Astrocyte of the spinal cord (primary cell): ENCODE results near the gene CHRNA4.

Experiments used
- DNase-seq: peaks from one replicate; pipeline ENCODE4 v3.0.0; 2011; ENCODE audit warnings: low read depth, low spot score
- H3K4me3 ChIP-seq: 2 replicates; pipeline ENCODE4 v1.5.1; 2011; ENCODE audit warnings: low read depth, mild to moderate bottlenecking, low read length, moderate library complexity
- in situ Hi-C: cut with HindIII; loops from 2 replicates; pipeline ENCODE4 v1.10.0; 2017; ENCODE audit warnings: low sequenced_read_pairs
- TF ChIP-seq, protein P1 (sequence below): IDR thresholded peaks from 2 replicates; pipeline ENCODE4 v1.5.1; 2012; ENCODE audit warnings: low read depth, mild to moderate bottlenecking, low read length, inconsistent platforms

CHRNA4 gene

DNA sequence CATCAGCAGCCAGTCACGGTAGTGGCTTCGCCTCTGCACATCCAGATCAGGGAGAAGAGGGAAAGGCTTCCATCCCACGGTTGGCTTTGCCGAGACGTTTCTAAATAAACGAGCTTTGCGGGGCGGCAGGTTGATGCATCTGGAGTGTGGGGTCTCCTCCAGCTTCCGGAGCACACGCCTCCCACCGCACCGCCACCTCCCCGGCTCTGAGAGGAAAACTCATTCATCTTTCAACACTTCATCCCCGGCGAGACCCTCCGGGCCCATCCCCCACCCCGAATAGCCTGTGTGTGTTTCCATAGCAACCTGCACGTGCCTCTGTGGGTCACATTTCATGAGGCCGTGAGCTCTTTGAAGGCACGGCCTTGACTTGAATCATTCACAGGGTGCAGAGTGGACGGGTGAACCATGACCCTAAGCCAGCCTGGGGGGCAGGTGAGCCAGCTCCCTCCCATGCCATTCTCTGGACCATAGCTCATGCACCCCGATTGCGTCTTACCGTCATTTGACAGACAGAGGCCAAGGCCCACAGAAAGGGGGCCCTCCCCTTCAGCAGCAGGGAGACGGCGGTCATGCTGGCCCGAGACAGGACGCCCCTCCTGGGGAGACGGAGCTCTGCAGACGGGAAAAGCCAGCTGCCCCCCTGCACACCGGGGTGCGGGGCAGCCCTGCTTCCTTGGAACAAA is 16.2 kb upstream of the CHRNA4 start:
- in situ Hi-C loops: no loop called here
- TF ChIP-seq, protein P1, sequence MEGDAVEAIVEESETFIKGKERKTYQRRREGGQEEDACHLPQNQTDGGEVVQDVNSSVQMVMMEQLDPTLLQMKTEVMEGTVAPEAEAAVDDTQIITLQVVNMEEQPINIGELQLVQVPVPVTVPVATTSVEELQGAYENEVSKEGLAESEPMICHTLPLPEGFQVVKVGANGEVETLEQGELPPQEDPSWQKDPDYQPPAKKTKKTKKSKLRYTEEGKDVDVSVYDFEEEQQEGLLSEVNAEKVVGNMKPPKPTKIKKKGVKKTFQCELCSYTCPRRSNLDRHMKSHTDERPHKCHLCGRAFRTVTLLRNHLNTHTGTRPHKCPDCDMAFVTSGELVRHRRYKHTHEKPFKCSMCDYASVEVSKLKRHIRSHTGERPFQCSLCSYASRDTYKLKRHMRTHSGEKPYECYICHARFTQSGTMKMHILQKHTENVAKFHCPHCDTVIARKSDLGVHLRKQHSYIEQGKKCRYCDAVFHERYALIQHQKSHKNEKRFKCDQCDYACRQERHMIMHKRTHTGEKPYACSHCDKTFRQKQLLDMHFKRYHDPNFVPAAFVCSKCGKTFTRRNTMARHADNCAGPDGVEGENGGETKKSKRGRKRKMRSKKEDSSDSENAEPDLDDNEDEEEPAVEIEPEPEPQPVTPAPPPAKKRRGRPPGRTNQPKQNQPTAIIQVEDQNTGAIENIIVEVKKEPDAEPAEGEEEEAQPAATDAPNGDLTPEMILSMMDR: no peak
- H3K4me3 ChIP-seq: no peak overlapping the region
- DNase-seq: no peak

DNA sequence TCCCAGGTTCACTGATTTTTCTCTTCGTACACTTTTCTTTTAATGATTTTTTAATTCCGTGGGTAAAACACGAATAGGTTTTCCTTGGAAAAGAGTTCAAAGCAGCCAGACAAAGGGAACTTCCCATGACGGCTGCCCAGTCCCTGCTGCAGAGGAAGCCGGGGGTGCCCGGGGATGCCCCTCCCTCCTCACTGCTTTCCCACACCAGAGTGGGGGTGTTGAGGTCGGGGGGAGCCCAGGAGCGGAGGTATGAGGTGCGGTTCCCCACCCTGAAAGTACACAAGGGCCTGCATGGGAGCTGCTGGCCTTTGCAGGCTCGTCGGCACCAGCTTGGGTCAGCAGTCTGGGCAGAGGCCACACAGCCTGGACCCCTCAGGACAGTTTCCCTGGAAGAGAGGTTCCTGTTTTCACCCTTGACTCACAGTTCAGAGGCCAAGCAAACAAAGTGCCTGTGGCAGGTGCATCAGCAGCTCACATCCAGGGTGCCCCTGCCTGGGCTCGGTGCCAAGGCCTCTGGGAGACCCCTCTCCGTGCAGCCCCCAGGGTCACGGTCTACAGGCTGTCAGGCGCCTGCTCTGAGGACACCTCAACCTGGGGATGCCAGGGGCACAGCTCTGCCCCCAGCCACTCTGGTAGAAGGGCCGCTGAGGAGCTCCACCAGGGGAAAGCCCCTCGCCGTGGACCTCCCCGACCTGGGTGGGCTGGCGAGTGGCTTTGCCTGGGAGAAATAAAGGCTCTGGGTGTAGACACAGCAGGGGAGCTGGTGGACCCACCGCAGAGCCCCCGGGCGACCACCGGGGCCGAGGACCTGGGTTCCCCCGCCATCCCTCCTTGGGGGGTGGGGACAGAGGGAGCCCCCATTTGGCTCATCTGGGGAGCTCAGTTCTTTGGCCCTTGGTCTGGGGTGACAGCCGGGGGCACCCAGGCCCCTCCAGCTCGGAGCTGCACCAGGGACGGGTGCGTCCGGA is 15.4 kb upstream of the CHRNA4 start:
- TF ChIP-seq, protein P1: no peak
- in situ Hi-C loops: no loop called here
- no peak overlapping the region for H3K4me3 ChIP-seq
- DNase-seq: no peak

DNA sequence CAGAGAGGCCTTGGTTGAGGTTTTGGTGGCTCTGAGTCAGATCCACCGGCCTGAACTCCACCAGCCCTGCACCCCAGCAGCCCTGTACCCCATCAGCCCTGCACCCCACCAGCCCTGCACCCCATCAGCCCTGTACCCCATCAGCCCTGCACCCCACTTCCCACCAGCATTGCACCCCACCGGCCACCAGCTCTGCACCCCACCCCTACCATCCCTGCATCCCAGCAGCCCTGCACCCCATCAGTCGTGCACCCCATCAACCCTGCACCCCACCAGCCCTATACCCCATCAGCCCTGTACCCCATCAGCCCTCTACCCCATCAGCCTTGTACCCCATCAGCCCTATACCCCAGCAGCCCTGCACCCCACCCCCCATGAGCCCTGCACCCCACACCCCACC is 14.3 kb upstream of the CHRNA4 start:
- no peak overlapping the region for H3K4me3 ChIP-seq
- in situ Hi-C loops: no loop called here
- DNase-seq: no peak
- TF ChIP-seq, protein P1: no peak

DNA sequence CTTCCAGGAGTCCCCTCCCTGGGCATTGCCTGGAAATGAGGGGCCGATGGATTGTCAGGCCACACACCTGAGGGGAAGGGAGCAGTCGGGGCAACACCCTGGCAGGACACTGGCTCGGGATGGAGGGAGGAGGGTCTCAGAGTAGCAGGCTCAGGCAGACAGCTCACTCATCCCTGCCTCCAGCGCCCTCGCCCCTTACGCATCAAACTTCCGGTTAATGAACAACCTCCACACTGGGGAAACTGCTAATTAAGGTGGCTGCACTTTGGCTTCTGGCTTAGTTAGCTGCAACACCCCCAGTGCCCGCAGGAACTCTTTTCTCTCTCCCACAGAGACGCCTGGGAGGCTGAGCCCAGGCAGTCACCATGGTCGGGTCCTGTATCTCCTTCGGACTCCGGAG is 13.4 kb upstream of the CHRNA4 start:
- DNase-seq: no peak
- in situ Hi-C loops: no loop called here
- TF ChIP-seq, protein P1: no peak
- H3K4me3 ChIP-seq: no peak overlapping the region

DNA sequence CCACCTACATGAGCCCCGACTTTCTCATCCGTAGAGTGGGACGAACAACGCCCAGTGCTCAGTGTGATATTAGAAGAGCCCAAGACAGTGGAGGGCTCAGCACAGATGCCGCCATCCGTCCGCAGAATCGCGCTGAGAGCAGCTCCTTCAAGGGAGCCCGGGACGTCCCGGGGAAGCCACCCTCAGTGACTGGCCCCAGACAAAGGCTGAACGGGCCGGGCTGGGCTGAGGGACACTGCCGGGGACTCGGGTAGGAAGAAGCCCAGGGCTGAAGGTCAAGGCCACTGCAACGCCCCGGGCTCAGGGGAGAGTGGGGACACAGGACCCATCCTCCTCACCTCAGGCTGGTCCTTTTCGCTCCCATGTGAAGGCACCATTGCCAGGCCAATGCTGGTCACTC is 12.8 kb upstream of the CHRNA4 start:
- in situ Hi-C loops: no loop called here
- TF ChIP-seq, protein P1: no peak
- no peak for DNase-seq
- H3K4me3 ChIP-seq: no peak overlapping the region

DNA sequence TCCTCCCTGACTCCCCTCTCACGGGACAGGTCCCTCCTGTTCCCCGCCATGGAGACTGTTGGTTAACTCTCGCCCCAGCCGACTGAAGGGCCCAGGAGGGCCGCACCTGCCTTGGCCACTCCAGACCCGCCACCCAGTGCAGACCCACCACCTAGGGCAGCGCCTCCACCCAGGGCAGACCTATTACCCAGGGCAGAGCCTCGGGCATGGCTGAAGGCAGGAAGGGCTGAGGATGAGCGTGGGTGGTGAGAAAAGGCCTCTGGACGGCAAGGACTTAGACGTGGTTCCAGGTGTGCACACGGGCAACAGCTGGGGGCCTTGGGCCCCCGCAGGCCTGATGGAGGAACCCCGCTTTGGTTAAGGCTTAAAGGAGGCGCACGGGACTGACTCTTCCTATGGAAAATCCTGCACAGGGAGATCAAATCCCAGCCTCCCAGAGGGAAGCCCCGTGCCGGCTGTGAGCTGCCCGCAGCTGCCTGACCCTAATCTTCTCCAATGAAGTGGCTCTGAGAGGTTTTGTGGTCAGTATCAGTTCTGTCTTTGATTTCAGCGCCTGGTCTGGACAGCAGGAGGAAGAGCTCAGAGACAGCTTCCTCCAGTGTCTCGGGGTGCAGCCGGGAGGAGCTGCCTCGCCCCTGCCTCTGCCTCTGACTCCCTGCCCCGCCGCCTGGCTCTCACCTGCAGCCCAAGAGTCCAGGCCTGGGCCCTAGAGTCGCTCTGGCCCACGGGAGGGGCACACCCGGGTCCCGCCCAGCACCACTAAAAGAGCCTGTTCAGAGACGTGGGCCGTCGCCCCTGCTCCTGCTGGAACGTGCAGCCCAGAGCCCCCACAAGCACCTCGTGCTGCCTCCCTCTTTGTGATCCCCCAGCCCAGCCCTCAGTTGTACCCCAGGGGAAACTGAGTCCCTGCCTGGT is 12.1 kb upstream of the CHRNA4 start:
- no peak for DNase-seq
- H3K4me3 ChIP-seq: no peak overlapping the region
- in situ Hi-C loops: no loop called here
- TF ChIP-seq, protein P1: no peak
